Measurements from ENCODE around the gene ZNF583. TPM values are rescaled to one million over a fixed set of nuclear protein-coding genes. Genes with fewer than 3 reads are reported as not detected.

The ZNF583 gene
- total RNA-seq, 4 donors from 2014 or later: 6.2 to 15.1 (median 9.7) TPM

DNA sequence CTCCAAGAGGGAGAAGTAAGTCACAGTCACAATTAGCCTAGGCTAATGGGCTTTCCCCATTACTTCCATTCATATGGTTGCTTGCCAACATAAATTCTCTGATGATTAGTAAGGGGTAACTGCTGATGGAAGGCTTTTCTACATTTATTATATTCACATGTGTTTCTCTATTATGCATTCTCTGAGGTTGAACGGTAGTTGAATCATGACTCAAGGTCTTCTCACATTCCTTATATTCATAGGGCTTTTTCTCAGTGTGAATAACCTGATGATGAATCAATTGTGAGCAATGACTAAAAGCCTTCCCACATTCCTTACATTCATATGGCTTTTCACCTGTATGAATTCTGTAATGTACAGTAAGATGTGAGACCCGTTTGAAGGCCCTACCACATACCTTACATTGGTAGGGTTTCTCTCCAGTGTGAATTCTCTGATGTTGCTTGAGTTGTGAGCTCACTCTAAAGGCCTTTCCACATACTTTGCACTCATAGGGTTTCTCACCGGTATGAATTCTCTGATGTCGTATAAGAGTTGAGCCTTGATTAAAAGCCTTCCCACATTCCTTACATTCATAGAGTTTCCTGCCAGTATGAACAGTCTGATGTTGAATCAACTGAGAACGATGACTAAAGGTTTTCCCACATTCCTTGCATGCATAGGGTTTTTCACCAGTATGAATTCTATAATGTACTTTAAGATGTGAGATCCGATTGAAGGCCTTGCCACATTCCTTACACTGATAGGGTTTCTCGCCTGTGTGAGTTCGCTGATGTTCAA is 20.1 kb upstream of the ZNF583 start:
- WGBS, 2 donors (ENCODE audit: low coverage in 1 of 2): 94% methylated on average over 5 to 8 of the region's 8 CpGs
- H3K36me3 ChIP-seq: peaks cover 0 to 66% of the 10 kb centered on the region in 2 donors
- H3K9me3 ChIP-seq: peaks cover 0 to 37% (median 0%) of the 10 kb centered on the region in 3 donors
- no peaks in the 10 kb centered on the region for H3K27me3 ChIP-seq
- H3K4me1 ChIP-seq: no peaks in the 10 kb centered on the region
- ATAC-seq: no peak
- H3K27ac ChIP-seq: no peak overlapping the region
- TF ChIP-seq POLR2AphosphoS5 (IDR thresholded peaks at IDR 0.05) (no peak), EP300 (IDR thresholded peaks at IDR 0.05) (no peak), POLR2A (IDR thresholded peaks at IDR 0.05) (no peak)
- TF ChIP-seq, protein P1, sequence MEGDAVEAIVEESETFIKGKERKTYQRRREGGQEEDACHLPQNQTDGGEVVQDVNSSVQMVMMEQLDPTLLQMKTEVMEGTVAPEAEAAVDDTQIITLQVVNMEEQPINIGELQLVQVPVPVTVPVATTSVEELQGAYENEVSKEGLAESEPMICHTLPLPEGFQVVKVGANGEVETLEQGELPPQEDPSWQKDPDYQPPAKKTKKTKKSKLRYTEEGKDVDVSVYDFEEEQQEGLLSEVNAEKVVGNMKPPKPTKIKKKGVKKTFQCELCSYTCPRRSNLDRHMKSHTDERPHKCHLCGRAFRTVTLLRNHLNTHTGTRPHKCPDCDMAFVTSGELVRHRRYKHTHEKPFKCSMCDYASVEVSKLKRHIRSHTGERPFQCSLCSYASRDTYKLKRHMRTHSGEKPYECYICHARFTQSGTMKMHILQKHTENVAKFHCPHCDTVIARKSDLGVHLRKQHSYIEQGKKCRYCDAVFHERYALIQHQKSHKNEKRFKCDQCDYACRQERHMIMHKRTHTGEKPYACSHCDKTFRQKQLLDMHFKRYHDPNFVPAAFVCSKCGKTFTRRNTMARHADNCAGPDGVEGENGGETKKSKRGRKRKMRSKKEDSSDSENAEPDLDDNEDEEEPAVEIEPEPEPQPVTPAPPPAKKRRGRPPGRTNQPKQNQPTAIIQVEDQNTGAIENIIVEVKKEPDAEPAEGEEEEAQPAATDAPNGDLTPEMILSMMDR (IDR thresholded peaks at IDR 0.05): no peak
- no peak overlapping the region for H3K4me3 ChIP-seq

DNA sequence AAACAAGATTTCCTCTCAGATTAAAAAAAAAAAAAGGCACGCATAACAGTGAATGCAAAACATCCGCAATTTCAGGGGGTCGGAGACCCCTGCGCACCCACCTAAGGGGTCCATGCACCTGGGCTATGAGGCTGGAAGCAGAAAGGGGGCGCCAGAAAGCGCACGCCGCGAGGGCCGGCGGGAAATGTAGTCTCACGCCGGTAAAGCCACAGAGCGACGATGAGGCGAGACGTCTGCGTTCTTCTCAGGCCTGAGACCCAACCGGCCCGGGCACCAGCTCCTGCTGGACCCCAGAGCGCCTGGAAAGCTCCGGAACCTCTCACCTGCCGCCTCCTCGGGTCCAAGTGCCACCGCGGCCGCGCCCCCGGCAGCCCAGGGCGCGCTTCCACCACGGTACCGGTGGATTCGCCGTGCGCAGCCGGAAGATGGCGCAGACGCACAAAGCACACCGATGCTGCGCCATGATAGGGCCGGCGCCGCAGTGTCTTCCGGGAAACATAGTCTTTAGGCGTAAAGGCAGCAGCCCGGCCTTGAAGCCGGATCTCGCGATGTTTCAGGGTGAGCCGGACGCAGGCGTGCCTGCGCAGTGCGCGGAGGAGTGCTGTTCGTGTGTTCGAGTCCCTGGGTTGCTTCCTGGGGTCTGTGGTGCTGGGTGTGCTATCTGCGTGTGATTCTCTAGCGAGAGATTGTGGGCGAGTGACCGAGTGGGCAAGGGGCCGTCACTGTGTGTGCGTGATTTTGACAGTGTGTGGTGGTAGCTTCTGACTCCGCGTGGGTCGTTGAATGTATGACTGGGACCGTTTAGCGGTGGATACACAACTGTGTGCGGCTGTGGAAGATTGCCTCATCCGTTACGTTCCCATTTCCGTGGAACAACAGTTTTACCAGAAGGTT is 10.8 kb upstream of the ZNF583 start, which contains the start of gene ZNF582:
TSS of gene ZNF582 (minus strand) at position 416 of the 894 bp plus-strand sequence. CDS start 1,782 bp downstream, outside the sequence.
- TF ChIP-seq, protein P1 (IDR thresholded peaks at IDR 0.05): peak; percentile 59 to 80 (median 64)
- TF ChIP-seq EP300 (IDR thresholded peaks at IDR 0.05) (no peak), POLR2A (IDR thresholded peaks at IDR 0.05) (peak; percentile 48 to 54), POLR2AphosphoS5 (IDR thresholded peaks at IDR 0.05) (peak; percentile 66)
- Histone ChIP-seq H3K4me3 (peak within 1 kb of the TSS; percentile 69 to 84), H3K4me1 (peaks cover 0 to 12% (median 0%) of the 10 kb centered on the region in 3 donors), H3K36me3 (peaks cover 0 to 55% of the 10 kb centered on the region in 2 donors), H3K27me3 (no peaks in the 10 kb centered on the region), H3K27ac (peak within 1 kb of the TSS; percentile 72 to 96 (median 92)), H3K9me3 (peaks cover 0 to 3% (median 0%) of the 10 kb centered on the region in 3 donors)
- WGBS, 2 donors (ENCODE audit: low coverage in 1 of 2): 6 to 8% methylated on average over 12 to 14 of the region's 73 CpGs
- peak; percentile 100 for ATAC-seq

DNA sequence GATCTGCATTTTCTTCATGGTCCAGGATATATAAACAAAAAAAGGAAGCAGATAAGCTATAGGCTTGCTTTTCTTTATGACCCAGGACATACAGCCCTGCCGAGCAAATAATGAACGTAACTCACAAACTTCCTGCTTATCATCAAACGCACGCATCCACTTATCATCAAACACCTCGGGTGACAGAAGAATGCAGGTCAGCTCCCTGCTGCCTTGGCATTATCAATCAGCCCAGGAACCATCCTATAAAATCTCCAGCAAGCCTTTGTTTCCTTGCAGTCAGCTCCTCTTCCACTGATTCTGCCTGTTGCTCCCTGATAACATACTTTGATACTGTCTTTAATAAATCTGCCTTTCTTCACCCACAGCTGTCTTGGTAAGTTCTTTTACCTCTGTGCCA is 5.3 kb upstream of the ZNF583 start:
- WGBS, 2 donors (ENCODE audit: low coverage in 1 of 2): 75 to 100% methylated on average over 5 of the region's 5 CpGs
- no peak overlapping the region for H3K4me3 ChIP-seq
- H3K27me3 ChIP-seq: no peaks in the 10 kb centered on the region
- H3K27ac ChIP-seq: no peak overlapping the region
- TF ChIP-seq, protein P1 (IDR thresholded peaks at IDR 0.05): no peak
- no peak for TF ChIP-seq POLR2AphosphoS5 (IDR thresholded peaks at IDR 0.05)
- TF ChIP-seq POLR2A (IDR thresholded peaks at IDR 0.05): no peak
- TF ChIP-seq EP300 (IDR thresholded peaks at IDR 0.05): no peak
- peaks cover 0 to 32% (median 0%) of the 10 kb centered on the region in 3 donors for H3K9me3 ChIP-seq
- no peak for ATAC-seq
- peaks cover 0 to 49% of the 10 kb centered on the region in 2 donors for H3K36me3 ChIP-seq
- H3K4me1 ChIP-seq: peaks cover 0 to 10% (median 6%) of the 10 kb centered on the region in 3 donors

DNA sequence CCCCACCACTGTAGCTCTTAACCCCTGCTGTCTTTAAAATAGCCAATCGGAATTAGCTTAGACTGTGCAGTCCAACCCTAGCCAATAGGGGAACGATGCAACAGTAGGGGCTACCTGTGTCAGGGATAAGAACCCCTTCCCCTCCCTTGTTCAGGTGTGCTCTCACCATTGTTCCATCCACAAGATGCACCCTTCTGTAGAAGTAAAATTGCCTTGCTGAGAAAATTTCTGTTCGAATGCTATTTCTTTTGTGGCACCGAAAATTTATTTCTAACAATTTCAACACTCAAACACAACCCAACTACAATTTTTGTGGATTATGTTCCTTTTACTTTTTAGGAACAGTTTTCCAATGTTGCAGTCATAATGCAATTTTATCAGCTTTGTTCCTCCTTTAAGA is 3.6 kb upstream of the ZNF583 start:
- Histone ChIP-seq H3K4me3 (no peak overlapping the region), H3K4me1 (peaks cover 0 to 22% (median 6%) of the 10 kb centered on the region in 3 donors), H3K9me3 (peaks cover 0 to 29% (median 0%) of the 10 kb centered on the region in 3 donors), H3K27ac (no peak overlapping the region), H3K27me3 (no peaks in the 10 kb centered on the region), H3K36me3 (peaks cover 0 to 49% of the 10 kb centered on the region in 2 donors)
- 100% methylated on average over 1 to 2 of the region's 4 CpGs for WGBS, 2 donors (ENCODE audit: low coverage in 1 of 2)
- no peak for ATAC-seq
- TF ChIP-seq EP300 (IDR thresholded peaks at IDR 0.05): no peak
- TF ChIP-seq, protein P1 (IDR thresholded peaks at IDR 0.05): no peak
- no peak for TF ChIP-seq POLR2AphosphoS5 (IDR thresholded peaks at IDR 0.05)
- no peak for TF ChIP-seq POLR2A (IDR thresholded peaks at IDR 0.05)

All from gastroesophageal sphincter (tissue), 4 donors.